C1 segment of cervical spinal cord (tissue), 14 donors: ENCODE results near the gene NES.
"Not testable (repeated sequence)": the region's sequence is repeated elsewhere in the genome, so short reads cannot be mapped to it uniquely, and the experiment has no call there.

Experiments used
- DNase-seq, 14 donors: peaks; one replicate each; lab custom pipeline; 2025; lab: John Stamatoyannopoulos, UW

The NES gene

GRCh38 chr1:156648496-156648895 is 28.7 kb downstream of the NES start:
- DNase-seq: no peak

GRCh38 chr1:156647351-156647750 is 29.9 kb downstream of the NES start:
- DNase-seq: no peak

- DNase-seq: no peak
Observed at GRCh38 chr1:156646738-156647211, 30.4 kb downstream of the NES start.

DNA sequence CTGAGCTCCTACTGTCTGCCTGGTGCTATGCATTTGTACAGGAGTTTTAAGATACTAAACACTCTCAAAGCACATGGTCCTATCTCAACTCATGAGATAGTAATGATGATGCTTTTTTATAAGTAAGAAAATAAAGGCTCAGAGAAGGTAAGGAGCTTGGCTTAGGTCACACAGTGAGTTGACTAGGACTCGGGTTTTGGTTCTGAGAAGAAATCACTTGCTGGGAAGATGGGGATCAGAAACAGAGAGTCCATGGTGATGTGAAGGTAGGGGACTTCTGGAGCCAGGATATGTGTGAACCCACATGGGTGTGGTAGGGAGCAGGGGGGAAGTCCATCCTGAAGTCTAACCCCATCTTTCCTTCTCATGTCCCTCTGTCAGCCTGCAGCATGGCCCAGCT is 31.5 kb downstream of the NES start:
- no peak for DNase-seq

GRCh38 chr1:156645056-156645455 is 32.2 kb downstream of the NES start:
- peak in 2 of 14 donors; percentile 20 to 24 for DNase-seq

- DNase-seq: no peak
Observed at GRCh38 chr1:156644640-156645039, 32.6 kb downstream of the NES start.

GRCh38 chr1:156644146-156644545 is 33.1 kb downstream of the NES start:
- no peak for DNase-seq

GRCh38 chr1:156643778-156644092 is 33.5 kb downstream of the NES start:
- DNase-seq: peak in 1 of 14 donors; percentile 26

DNA sequence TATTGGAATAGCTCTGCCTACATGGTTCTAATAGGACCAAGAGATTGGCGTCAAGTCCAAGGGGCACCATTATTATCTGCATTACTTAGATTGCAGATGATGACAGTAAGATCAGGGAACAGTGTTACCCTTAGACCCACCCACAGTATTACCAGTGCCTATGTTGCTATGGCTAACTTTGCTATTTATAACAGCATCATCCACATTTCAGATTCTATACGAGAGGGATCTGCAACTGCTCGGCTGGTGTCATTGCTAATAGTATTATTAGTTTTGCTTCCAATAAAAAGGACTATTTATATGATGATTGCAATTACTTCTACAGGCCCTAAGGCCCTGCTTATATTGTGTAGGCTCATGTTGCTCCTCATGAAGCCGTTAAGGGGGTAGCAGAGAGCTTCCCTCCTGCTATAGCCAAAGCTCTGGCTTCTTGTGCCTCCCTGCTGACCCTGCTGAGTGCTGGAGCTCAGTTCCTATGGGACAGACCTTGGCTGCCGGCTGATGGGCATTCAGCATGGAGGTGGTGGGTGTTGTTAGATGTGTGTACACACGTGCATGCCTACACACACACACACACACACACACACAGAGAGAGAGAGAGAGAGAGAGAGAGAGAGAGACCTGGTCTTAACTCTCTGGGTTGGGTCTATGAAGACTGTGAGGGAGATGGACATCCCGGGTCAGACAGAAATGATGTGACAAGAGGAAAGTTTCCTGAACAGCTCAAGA is 34.0 kb downstream of the NES start:
- DNase-seq: no peak

DNA sequence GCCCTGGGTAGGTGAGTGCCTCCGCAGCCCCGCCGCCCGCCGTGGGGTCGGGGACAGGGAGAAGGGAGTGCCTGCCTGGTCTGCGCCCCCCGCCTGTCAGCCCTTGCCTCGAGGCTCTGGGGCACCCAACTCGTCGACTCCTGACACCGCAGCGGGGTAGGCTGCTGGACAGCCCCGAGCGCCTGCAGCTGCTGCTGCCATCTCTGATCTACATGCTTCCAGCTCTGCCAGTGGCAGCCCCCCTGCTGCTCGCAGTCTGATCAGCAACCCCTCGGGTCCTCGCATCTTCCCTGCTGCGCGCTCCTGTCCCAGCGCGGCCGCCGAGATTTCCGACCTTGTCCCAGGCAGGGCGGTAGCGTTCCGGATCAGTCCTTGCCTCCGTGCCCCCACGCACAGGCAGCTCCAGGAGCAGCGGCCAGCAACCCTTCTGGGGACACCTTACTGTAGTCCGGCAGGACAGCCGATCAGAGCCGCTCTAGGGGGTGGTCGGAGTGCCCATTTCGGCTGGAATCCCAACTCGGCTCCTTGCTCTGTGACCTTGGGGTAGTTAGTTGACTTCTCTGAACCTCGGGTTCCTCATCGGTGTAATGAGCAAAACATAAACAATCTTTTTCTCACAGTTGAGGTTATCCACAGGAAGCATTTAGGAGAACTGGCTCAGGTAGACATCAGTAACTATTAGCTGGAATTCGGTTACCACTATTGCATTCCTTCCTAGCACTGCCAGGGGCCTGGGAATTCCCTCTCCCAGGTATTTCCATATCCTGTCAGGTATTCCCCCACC is 34.8 kb downstream of the NES start:
- peak in 3 of 14 donors; percentile 33 to 55 (median 48) for DNase-seq

GRCh38 chr1:156641761-156642264 is 35.4 kb downstream of the NES start, which contains the start of gene BCAN:
BCAN (plus strand) TSS chr1:156642117; CDS start chr1:156646055, 3,938 bp downstream.
- DNase-seq: peak in 11 of 14 donors; percentile 33 to 78 (median 56)

- DNase-seq: peak in 11 of 14 donors; percentile 21 to 78 (median 56)
Observed at GRCh38 chr1:156640842-156641706, 36.1 kb downstream of the NES start.

DNA sequence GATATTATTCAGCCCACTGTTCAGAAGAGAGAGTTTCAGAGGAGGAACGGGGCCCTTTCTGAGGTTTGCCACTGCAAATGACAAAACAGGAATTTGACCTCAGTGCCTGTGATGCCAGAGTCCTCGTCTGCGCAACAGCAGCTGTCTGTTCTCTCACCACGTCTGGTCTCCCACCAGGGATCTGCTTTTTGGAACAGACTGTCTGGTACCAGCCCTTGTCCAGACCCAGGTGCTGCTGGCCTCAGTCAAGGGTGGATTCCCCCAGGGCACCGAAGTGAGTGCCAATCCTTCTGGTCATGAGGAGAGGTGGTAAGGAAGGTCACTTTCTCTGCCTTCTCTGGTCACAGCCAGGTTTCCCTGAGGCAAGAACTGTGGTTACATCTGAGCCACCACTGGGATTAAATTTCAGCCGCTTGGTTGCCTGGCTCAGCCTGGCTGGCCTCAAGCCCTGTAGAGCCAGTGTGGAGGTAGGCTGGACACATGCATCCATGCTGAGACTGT is 37.6 kb downstream of the NES start:
- DNase-seq: peak in 1 of 14 donors; percentile 30

DNA sequence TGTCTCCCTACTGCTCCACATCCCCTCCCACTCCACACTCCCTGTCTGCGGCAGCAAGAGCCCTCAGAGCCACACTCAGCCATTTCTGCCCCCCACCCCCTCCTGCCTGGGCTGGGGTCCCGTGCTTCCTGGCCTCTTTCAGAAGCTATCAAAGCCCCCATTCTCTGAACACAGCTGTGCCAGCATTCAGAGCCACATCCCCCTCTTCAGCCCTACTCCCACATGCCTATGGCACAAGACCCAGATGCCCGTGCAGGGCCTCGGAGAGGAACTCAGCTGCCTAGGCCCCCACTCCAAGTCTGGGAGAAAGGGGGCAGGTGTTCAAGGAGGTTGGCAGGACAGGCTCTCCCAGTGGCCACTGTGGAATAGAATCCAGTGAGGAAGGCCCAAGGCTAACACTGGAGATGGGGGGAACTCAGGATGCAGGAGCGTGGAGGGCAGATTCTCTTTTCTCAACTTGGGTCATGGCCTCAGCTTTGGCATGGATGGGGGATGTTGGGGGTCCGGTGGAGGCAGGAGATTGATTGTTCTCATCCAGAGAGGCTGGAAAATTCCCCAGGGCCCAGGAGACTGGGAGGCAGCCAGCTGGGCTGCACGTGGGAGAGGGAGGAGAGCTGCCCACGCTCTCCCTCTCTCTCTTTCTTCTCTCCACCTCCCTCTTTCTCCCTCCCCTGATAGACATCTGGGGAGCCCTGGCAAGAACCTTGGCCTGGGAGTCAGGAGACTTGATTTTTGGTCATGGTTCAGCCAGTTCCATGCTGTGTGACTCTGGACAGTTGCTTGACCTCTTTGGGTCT is 38.8 kb downstream of the NES start:
- DNase-seq: peak in 8 of 14 donors; percentile 33 to 77 (median 49)

- no peak for DNase-seq
Observed at GRCh38 chr1:156632355-156632754, 44.9 kb downstream of the NES start.

GRCh38 chr1:156631152-156631551 is 46.1 kb downstream of the NES start:
- not testable (repeated sequence) for DNase-seq

DNA sequence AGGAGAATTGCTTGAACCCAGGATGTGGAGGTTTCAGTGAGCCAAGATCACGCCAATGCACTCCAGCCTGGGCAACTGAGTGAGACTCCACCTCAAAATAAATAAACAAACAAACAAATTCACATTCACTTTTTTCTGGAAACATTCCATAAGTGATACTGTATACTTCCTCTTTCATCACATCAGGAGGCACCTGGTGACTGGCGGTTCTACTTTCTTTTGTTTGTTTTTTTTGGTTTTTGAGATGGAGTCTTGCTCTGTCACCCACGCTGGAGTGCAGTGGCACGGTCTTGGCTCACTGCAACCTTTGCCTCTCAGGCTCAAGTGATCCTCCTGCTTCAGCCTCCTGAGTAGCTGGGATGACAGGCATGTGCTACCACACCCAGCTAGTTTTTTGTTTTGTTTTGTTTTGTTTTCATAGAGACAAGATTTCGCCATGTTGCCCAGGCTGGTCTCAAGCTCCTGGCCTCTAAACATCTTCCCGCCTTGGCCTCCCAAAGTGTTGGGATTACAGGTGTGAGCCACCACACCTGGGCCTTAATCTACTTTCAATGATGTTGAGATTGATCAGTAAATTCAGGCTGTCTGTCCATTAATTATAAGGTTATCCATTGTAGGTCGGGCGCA is 47.3 kb downstream of the NES start:
- no peak for DNase-seq

DNA sequence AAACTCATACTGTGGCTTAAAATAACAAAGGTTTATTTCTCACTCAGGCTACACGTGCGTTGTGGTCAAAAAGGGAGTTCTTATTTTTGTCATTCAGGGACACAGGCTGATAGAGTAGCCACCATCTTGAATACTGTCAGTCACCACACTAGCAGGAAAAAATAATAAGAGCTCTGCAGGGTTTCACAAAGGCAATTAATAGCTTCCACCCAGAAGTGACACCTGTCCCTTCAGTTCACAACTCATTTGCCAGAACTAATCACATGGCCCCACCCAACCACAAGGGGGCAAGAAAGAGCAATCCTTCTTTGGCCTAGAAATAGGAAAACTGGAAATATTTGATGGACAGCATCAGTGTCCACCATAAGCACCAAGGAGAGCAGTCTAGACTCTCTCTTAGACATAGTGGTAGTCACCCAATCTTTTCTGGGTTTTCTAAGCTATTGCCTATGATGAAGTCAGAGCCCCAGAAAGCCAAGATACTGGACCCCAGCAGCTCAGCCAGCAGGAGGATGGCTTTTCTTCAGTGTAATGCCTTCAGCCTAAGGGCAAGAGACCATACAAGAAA is 49.8 kb downstream of the NES start:
- peak in 3 of 14 donors; percentile 10 to 21 (median 14) for DNase-seq

DNA sequence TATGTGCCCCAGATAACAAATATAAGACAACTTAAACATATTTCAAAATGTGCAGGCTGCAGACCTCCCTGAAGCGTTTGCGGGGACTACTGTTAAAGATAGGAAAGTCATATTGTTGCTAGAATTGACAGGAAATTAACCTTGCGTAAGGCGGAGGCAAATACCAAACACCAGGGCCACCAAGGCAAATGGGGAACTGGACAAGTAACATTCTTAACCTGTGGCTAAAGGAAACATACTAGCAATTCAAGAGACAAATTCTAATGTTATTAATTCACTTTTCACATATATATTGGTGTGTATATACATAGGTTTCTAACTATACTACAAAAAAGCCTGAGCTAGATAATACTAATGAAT is 51.1 kb downstream of the NES start:
- no peak for DNase-seq
